BJ (cell line): ENCODE results near the gene COL18A1. TPM values are rescaled to one million over a fixed set of nuclear protein-coding genes. Genes with fewer than 3 reads are reported as not detected.

Experiments used
- CTCF ChIA-PET: fragments of 350-600 bp; formaldehyde crosslinking; extraction: SDS; loops from one replicate; lab custom pipeline; 2021; ENCODE audit warnings: antibody characterized with exemption, inconsistent platforms; lab: Yijun Ruan, JAX
- POLR2A ChIA-PET: fragments of 300-600 bp; sonication (Branson Sonifier 250); formaldehyde crosslinking; extraction: SDS; loops from one replicate; lab custom pipeline; 2021; ENCODE audit warnings: antibody characterized with exemption; lab: Charles Lee
- DNase-seq: peaks from one replicate; pipeline ENCODE4 v3.0.0-alpha.2; 2011; ENCODE audit warnings: low read depth
- H3K27me3 ChIP-seq: 2 replicates; pipeline ENCODE4 v1.6.0; 2011; ENCODE audit warnings: low read length; ENCODE audit not compliant: control insufficient read depth, insufficient read depth
- H3K36me3 ChIP-seq: 2 replicates; pipeline ENCODE4 v1.5.1; 2011; ENCODE audit warnings: low read length; ENCODE audit not compliant: control insufficient read depth, insufficient read depth
- H3K4me3 ChIP-seq: 2 replicates; pipeline ENCODE4 v1.5.1; 2011; ENCODE audit warnings: low read depth, mild to moderate bottlenecking, control low read depth, low read length
- polyA plus RNA-seq: library from polyadenylated mRNA; depleted of rRNA; stranded (reverse); fragments of >200 nt; gene quantifications from 2 replicates; pipeline ENCODE4 v1.2.3, GENCODE V29; 2011
- TF ChIP-seq, protein P1 (sequence below): IDR thresholded peaks from 2 replicates; pipeline ENCODE4 v1.5.1; 2011; ENCODE audit warnings: low read depth, mild to moderate bottlenecking, control low read depth, inconsistent platforms, low read length, moderate library complexity; ENCODE audit not compliant: insufficient read depth

Gene COL18A1
- polyA plus RNA-seq, 1 experiment, result 99.7 TPM

- Histone ChIP-seq H3K4me3 (no peak overlapping the region), H3K27me3 (no peaks in the 10 kb centered on the region), H3K36me3 (no peaks in the 10 kb centered on the region)
- POLR2A ChIA-PET, result no interaction called here
- no peak for DNase-seq
- CTCF ChIA-PET, result interaction anchor here (1.0 kb wide), 1 partner anchor 15 kb away, joined by 3 read pairs; no protein-coding TSS in a partner anchor
- TF ChIP-seq, protein P1, sequence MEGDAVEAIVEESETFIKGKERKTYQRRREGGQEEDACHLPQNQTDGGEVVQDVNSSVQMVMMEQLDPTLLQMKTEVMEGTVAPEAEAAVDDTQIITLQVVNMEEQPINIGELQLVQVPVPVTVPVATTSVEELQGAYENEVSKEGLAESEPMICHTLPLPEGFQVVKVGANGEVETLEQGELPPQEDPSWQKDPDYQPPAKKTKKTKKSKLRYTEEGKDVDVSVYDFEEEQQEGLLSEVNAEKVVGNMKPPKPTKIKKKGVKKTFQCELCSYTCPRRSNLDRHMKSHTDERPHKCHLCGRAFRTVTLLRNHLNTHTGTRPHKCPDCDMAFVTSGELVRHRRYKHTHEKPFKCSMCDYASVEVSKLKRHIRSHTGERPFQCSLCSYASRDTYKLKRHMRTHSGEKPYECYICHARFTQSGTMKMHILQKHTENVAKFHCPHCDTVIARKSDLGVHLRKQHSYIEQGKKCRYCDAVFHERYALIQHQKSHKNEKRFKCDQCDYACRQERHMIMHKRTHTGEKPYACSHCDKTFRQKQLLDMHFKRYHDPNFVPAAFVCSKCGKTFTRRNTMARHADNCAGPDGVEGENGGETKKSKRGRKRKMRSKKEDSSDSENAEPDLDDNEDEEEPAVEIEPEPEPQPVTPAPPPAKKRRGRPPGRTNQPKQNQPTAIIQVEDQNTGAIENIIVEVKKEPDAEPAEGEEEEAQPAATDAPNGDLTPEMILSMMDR, result no peak
These were observed 13.0 kb upstream of the COL18A1 start for GRCh38 chr21:45391743-45392572.

DNA sequence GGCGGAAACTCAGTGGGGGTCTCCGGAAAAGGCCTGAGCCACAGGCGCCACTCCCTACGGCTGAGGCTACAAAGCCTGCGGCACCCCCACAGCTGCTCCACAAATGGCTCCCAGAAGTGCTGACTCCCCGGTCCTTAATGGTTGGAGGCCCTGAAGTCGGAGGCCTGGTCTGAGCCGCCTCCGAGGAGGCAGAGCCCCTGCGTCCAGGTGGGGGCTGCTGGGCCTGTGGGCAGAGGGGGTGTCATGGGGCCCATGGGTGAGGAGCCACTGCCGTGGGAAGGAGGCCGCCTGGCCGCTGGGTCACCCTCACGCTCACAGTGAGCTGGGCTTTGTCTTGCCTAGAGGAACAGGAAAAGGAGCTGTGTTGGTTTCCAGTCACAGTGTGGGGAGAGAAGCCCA, 12.4 kb upstream of the COL18A1 start:
- Histone ChIP-seq H3K27me3 (no peaks in the 10 kb centered on the region), H3K36me3 (no peaks in the 10 kb centered on the region), H3K4me3 (no peak overlapping the region)
- POLR2A ChIA-PET, result no interaction called here
- TF ChIP-seq, protein P1, result no peak
- DNase-seq, result no peak
- CTCF ChIA-PET, result interaction anchor here (1.0 kb wide), 1 partner anchor 15 kb away, joined by 3 read pairs; no protein-coding TSS in a partner anchor

- CTCF ChIA-PET, result no interaction called here
- TF ChIP-seq, protein P1, result no peak
- POLR2A ChIA-PET, result no interaction called here
- H3K4me3 ChIP-seq, result no peak overlapping the region
- no peaks in the 10 kb centered on the region for H3K36me3 ChIP-seq
- DNase-seq, result no peak
- no peaks in the 10 kb centered on the region for H3K27me3 ChIP-seq
These were observed 11.9 kb upstream of the COL18A1 start for GRCh38 chr21:45393021-45393420.

DNA sequence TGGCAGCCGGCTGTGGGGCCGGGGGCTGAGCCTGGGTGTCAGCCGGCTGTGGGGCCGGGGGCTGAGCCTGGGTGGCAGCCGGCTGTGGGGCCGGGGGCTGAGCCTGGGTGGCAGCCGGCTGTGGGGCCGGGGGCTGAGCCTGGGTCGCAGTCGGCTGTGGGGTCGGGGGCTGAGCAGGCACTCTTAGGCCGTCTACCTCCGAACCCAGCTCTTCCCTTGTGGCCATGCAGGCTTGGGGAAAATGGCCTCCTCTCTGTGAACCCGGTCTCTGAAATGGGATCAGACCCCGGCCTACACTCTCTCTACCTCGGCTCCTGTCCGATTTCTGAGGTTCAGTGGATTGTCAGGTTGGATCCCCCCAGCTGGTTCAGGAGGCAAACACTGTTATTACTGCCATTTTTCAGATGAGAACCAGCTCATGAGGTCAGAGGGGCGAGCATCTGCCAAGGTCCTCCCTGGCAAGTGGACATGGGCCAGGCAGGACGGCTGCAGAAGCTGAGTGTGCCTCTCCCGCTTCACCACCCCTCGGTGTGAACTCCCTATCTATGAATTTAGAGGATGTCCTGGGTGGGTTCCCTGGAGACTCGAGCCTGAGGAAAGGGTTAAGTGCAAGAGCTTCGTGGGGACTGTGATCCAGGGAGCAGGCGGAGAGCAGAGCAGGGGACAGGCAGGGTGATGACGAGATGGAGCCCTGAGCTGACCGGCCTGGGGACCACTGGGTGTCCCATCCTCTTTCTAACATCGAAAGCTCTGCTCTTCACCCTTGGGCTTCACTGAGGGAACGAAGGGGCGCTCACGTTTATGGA, 10.9 kb upstream of the COL18A1 start:
- TF ChIP-seq, protein P1, result no peak
- no peak for DNase-seq
- Histone ChIP-seq H3K27me3 (no peaks in the 10 kb centered on the region), H3K4me3 (no peak overlapping the region), H3K36me3 (no peaks in the 10 kb centered on the region)
- ChIA-PET CTCF (interaction anchor here (1.5 kb wide), 1 partner anchor 85 kb away, joined by 5 read pairs; no protein-coding TSS in a partner anchor), POLR2A (no interaction called here)

- Histone ChIP-seq H3K27me3 (no peaks in the 10 kb centered on the region; the same call in 1 of the 2 replicates), H3K4me3 (no peak overlapping the region), H3K36me3 (no peaks in the 10 kb centered on the region)
- no peak for DNase-seq
- ChIA-PET CTCF (interaction anchor here (1.2 to 1.3 kb wide), 2 partner anchors 9 to 12 kb away, joined by 4 to 5 read pairs; no protein-coding TSS in a partner anchor), POLR2A (no interaction called here)
- TF ChIP-seq, protein P1, result no peak
These were observed 8.4 kb upstream of the COL18A1 start for GRCh38 chr21:45396620-45396995.
